ENCODE data around the gene MTUS2. TPM values are rescaled to one million over a fixed set of nuclear protein-coding genes. Genes with fewer than 3 reads are reported as not detected.

The MTUS2 gene
- total and polyA plus RNA-seq, 10 of the 15 experiments (the other 5 are each of a cell fraction or from before 2014, with no cell fraction given) = under 0.01 to 0.05 (median 0.02) TPM; not detected in 6

DNA sequence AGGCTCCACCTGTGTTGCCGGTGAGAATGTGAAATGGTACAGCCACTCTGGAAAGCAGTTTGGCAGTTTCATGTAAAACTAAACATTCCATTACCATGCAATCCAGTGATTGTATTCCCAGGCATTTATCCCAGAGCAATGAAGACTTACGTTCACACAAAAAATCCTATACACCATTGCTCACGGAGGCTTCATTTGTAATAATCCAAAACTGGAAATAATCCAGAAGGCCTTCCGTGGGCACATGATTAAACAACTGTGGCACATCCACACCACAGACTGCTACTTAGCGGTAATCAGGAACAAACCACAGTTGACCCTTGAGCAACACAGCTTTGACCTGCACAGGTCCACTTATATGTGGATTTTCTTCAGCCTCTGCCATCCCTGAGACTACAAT, 339.7 kb downstream of the MTUS2 start:
- CTCF ChIA-PET = no interaction called here
- Histone ChIP-seq H3K36me3 (ENCODE audit: control insufficient read depth in 2 of 2, insufficient read depth in 2 of 2, low read length in 1 of 2) (no peaks in the 10 kb centered on the region), H3K27ac (ENCODE audit: control insufficient read depth, insufficient read depth) (no peak overlapping the region), H3K9me3 (replicated peaks; ENCODE audit: control insufficient read depth, insufficient read depth, low read length) (no peaks in the 10 kb centered on the region; the same call in 1 of the 3 replicates), H3K9ac (ENCODE audit: control insufficient read depth, insufficient read depth, low read length) (no peak overlapping the region), H3K4me1 (ENCODE audit: control insufficient read depth, insufficient read depth, low read length) (no peaks in the 10 kb centered on the region), H4K20me1 (ENCODE audit: control insufficient read depth, insufficient read depth) (no peaks in the 10 kb centered on the region), H3K4me3 (no peak overlapping the region), H2AFZ (ENCODE audit: control insufficient read depth, low read depth, low read length) (no peak overlapping the region), H3K79me2 (ENCODE audit: control insufficient read depth, insufficient read depth, low read length) (no peaks in the 10 kb centered on the region), H3K27me3 (replicated peaks in 1 of 2; ENCODE audit: control insufficient read depth in 2 of 2, insufficient read depth in 2 of 2, low read length in 1 of 2) (no peaks in the 10 kb centered on the region), H3K4me2 (ENCODE audit: control insufficient read depth, insufficient read depth) (no peak overlapping the region)
- RAD21 ChIA-PET (ENCODE audit: unreplicated experiment) = no interaction called here
- BruUV-seq (replicated peaks) = no TSS peak
- SMC1A ChIA-PET (ENCODE audit: uncharacterized antibody, unreplicated experiment) = no interaction called here
- DNase-seq (ENCODE audit: low read depth, low spot score) (no peak), FAIRE-seq (no peak), ATAC-seq (no peak)
- WGBS (ENCODE audit: insufficient coverage, insufficient replicate concordance, low lambda C conversion rate, missing lambda C conversion rate) = 56% methylated on average over 5 of the region's 5 CpGs
- in situ Hi-C loops (cut with MboI) = no loop called here
- intact Hi-C loops (cut with micrococcal nuclease; ENCODE audit: unreplicated experiment) = no loop called here
- POLR2A ChIA-PET = interaction anchor here (0.6 kb wide), 1 partner anchor 11 kb away, joined by 5 read pairs; no protein-coding TSS in a partner anchor
- TF ChIP-seq ZNF24 (IDR thresholded peaks at IDR 0.05) = no peak
- no peak for TF ChIP-seq SUZ12 (IDR thresholded peaks at IDR 0.05; ENCODE audit: unreplicated experiment)
- no peak for TF ChIP-seq ZNF592 (IDR thresholded peaks at IDR 0.05)
- no peak for TF ChIP-seq CREM (IDR thresholded peaks at IDR 0.05; ENCODE audit: low read depth)
- TF ChIP-seq, protein P1, sequence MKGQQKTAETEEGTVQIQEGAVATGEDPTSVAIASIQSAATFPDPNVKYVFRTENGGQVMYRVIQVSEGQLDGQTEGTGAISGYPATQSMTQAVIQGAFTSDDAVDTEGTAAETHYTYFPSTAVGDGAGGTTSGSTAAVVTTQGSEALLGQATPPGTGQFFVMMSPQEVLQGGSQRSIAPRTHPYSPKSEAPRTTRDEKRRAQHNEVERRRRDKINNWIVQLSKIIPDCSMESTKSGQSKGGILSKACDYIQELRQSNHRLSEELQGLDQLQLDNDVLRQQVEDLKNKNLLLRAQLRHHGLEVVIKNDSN (IDR thresholded peaks at IDR 0.05; ENCODE audit: borderline replicate concordance, extremely low read length, insufficient read depth, low read depth, low read length) = no peak
- TF ChIP-seq JUND (IDR thresholded peaks at IDR 0.05; ENCODE audit: low read depth, low read length) = no peak
- no peak for TF ChIP-seq CBX3 (IDR thresholded peaks at IDR 0.05; ENCODE audit: borderline replicate concordance, low read depth)
- TF ChIP-seq PRDM15 (CRISPR knock-in tag; IDR thresholded peaks at IDR 0.05) = no peak
- no peak for TF ChIP-seq CBX5 (IDR thresholded peaks at IDR 0.05; ENCODE audit: low read depth)
- no peak for TF ChIP-seq KAT2A (conservative IDR thresholded peaks at IDR 0.05; ENCODE audit: control insufficient read depth, low read depth, low read length)
- TF ChIP-seq, protein P2, sequence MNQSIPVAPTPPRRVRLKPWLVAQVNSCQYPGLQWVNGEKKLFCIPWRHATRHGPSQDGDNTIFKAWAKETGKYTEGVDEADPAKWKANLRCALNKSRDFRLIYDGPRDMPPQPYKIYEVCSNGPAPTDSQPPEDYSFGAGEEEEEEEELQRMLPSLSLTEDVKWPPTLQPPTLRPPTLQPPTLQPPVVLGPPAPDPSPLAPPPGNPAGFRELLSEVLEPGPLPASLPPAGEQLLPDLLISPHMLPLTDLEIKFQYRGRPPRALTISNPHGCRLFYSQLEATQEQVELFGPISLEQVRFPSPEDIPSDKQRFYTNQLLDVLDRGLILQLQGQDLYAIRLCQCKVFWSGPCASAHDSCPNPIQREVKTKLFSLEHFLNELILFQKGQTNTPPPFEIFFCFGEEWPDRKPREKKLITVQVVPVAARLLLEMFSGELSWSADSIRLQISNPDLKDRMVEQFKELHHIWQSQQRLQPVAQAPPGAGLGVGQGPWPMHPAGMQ (IDR thresholded peaks at IDR 0.05; ENCODE audit: borderline replicate concordance) = no peak
- TF ChIP-seq POLR2AphosphoS5 (IDR thresholded peaks at IDR 0.05; ENCODE audit: low read length) = no peak
- TF ChIP-seq, protein P3, sequence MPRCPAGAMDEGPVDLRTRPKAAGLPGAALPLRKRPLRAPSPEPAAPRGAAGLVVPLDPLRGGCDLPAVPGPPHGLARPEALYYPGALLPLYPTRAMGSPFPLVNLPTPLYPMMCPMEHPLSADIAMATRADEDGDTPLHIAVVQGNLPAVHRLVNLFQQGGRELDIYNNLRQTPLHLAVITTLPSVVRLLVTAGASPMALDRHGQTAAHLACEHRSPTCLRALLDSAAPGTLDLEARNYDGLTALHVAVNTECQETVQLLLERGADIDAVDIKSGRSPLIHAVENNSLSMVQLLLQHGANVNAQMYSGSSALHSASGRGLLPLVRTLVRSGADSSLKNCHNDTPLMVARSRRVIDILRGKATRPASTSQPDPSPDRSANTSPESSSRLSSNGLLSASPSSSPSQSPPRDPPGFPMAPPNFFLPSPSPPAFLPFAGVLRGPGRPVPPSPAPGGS (IDR thresholded peaks at IDR 0.05; ENCODE audit: borderline replicate concordance, insufficient read depth, low read depth, low read length, poor library complexity, severe bottlenecking) = no peak
